ENCODE results near the gene COG5.
A peak's percentile ranks its signal among the peaks of the same experiment; 100 is the strongest.

Gene COG5

DNA sequence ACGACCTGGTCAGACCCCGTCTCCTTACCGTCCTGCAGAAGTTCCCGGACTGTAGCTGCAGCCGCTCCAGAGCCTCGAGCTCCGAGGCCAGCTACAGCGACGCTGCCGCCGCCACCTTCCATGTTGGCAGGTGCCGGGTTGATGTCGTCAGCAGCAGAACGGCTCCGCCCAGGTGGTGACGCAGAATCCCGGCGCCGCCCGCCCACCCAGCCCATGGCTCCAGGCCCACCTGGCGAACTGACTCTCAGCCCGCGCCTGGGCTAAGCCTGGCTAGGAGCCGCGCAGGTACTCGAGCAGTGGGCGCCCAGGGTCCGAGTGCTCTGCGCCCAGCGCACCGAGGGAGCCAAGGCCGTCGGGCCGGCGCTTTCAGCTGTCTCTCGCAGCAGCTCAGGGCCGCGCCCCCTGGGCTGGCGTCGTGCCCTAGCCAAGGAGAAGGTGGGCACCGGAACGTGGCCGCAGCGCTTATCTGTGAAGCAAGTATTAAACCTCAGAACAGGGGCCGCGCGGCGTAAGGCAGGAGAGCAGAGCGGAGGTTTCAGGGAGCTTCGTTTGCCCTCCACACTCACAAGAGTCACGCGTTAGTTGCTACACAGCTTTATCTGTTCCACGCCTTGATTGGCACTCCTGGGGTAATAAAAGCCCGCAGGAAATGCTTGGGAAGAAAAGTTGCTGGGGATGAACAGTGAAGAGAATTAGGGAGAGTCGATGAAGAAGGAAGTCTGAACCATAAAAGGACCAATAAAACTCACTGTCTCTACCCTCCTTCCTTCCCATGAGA, at the start of gene COG5, which contains the start of gene DUS4L:
TSS of gene COG5 (minus strand) at position 146 of the 778 bp plus-strand sequence. CDS start at position 122, 24 bp downstream.
TSS of gene DUS4L (plus strand) at position 197 of the 778 bp plus-strand sequence. CDS start 3,100 bp downstream, outside the sequence.
- in situ Hi-C loops (cut with MboI; ENCODE audit: low pct_unique_long_range_greater_than_20kb, low sequenced_read_pairs), result no loop called here

DNA sequence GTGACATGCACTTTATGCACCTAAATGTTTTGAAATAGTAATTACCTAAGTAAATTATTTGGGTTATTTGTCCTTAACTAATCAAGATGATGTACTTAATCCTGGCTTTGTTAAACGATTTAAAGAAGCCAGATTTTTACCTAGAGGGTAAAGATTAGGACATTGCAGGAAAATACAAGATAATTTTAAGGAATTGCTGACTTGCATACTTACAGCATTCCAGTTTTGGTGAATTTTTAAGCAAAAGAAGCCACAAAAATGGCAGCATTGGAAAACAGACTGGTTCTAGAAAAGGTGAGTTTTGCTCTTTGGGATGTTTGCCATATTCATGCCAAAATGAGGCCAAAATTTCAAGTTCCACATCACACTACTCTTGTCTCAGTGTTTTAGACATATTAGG, 49.7 kb upstream of the COG5 start:
- no peak for DNase-seq
- in situ Hi-C loops (cut with MboI; ENCODE audit: low pct_unique_long_range_greater_than_20kb, low sequenced_read_pairs), result no loop called here

More for the DNA sequence above, at the start of gene COG5, which contains the start of gene DUS4L:
- DNase-seq, result peak; percentile 88

- DNase-seq, result no peak
- in situ Hi-C loops (cut with MboI; ENCODE audit: low pct_unique_long_range_greater_than_20kb, low sequenced_read_pairs), result no loop called here
Observed at GRCh38 chr7:107610323-107610722, 46.6 kb upstream of the COG5 start.

DNA sequence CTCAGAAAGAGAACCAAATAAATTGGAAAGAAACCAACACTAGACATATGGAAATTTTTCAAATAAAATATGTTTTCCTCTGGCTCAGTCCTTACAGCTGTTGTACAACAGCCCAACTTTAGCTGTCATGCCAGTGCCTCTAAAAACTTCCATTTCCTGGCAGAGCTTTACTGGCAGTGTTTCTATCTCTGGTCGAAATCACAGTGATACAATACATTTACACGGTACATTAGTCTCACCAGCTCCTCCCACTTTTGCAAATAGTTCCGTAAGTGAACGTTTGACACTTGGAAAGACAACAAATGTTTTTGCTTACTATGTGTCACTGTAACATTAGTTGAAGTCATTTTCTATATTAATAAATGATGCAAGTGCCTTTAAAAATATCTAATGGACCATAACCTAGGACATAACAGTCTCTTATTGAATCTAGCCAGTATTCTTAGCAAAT, 46.1 kb upstream of the COG5 start:
- in situ Hi-C loops (cut with MboI; ENCODE audit: low pct_unique_long_range_greater_than_20kb, low sequenced_read_pairs), result no loop called here
- DNase-seq, result no peak

- no peak for DNase-seq
- in situ Hi-C loops (cut with MboI; ENCODE audit: low pct_unique_long_range_greater_than_20kb, low sequenced_read_pairs), result no loop called here
Observed at GRCh38 chr7:107606303-107606702, 42.6 kb upstream of the COG5 start.

DNA sequence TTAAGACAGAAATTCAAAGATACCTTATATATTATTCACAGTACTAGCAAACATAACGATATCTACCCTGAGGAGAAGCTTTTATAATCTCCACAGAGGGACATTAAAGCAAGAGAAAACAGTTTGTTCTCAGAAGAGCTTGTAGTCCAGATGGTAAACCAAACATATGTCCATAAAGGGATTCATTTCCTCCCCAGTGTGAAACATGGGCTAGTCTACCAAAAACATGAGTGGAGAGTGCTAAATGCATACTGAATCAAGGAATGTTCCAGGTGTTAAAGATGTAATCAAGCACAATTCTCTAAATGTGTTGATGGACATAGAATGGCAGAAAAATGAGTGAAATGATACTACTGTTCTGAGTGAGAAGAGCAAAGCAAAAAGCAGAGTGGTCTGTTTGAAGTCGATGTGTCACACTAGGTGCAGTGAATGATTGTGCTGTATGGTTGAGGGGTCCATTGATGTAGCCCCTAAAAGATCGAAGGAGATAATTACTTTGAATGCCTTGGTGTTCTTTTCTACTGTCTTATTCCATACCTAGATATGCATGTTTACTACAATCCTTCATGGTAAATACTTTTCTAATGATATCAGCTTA, 41.6 kb upstream of the COG5 start:
- in situ Hi-C loops (cut with MboI; ENCODE audit: low pct_unique_long_range_greater_than_20kb, low sequenced_read_pairs), result no loop called here
- DNase-seq, result no peak

- no peak for DNase-seq
- in situ Hi-C loops (cut with MboI; ENCODE audit: low pct_unique_long_range_greater_than_20kb, low sequenced_read_pairs), result no loop called here
Observed at GRCh38 chr7:107600816-107601215, 37.1 kb upstream of the COG5 start.

- in situ Hi-C loops (cut with MboI; ENCODE audit: low pct_unique_long_range_greater_than_20kb, low sequenced_read_pairs), result no loop called here
- no peak for DNase-seq
Observed at GRCh38 chr7:107599262-107599661, 35.5 kb upstream of the COG5 start.

DNA sequence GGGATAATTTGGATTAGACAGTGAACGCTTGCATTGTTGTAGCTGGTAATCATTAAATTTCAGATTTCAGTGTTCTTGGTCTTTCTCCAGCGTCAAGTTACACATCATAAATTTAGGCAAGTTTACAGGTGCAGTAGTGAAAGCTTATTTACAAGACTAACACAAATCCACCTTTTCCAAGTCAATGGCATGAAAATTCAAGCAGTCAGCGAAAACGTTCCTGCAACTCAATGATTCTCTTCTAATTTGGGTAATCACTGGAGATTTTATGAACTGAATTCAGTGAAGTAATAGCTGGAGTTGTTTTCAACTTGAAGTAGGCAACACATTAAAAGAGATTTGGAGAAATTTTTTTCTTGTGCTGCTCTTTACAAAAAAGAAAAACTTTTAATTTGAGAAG, 34.2 kb upstream of the COG5 start:
- no peak for DNase-seq
- in situ Hi-C loops (cut with MboI; ENCODE audit: low pct_unique_long_range_greater_than_20kb, low sequenced_read_pairs), result no loop called here

- in situ Hi-C loops (cut with MboI; ENCODE audit: low pct_unique_long_range_greater_than_20kb, low sequenced_read_pairs), result no loop called here
- no peak for DNase-seq
Observed at GRCh38 chr7:107597582-107597916, 33.8 kb upstream of the COG5 start.

GRCh38 chr7:107596881-107597581, 33.3 kb upstream of the COG5 start:
- in situ Hi-C loops (cut with MboI; ENCODE audit: low pct_unique_long_range_greater_than_20kb, low sequenced_read_pairs), result no loop called here
- no peak for DNase-seq

DNA sequence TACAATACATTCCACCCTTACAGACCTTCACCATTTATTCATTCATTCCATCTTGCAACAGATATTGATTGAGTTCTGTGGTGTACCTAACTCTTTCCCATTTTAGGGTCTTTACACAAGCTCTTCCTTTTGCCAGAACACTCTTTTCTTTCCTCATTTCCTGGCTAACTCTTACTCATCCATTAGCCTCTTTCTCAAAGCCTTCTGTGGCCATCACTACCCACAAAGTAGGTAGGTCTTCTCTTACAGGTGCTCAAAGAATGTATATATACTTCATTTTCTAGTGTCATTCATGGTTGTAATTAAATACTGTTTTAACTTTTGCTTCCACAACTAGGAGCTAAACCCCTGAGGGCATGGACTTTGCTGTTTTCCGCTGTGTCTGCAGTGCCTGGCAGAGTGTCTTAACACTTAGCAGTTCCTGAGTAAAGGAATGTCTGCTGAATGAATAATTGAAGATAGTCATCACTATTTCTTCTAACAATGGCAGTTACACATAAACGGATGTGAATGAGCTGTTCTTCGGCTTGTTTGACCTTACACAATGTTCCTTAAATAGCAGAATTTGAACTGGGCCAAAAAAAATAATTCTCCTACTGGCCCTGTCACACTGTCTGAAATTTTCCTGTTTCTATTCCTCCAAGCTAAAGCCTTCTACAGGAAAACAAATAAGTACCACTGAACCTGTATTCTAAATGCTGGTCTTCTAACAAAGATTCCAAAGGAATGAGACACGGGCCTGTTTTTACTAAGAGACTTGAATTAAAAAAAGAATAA, 31.4 kb upstream of the COG5 start:
- DNase-seq, result no peak

DNA sequence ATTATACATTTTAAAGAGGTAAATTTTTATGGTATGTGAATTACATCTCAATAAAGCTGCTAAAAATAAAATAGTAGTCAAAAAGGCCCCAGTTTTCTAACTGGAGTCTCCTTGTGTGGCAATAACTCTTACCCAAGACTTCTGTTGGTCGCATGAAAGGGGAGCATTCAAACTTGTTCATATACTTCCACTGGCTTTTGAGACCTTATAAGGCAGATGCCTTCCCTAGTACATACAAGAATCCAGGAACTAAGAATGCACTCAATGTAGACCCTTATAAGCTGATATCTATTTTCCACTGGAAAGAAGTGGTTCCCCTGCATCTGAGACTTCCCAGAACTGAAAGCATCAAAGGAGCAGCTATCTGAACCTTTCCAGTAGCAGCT, 29.3 kb upstream of the COG5 start:
- in situ Hi-C loops (cut with MboI; ENCODE audit: low pct_unique_long_range_greater_than_20kb, low sequenced_read_pairs), result no loop called here
- DNase-seq, result no peak

More for the DNA sequence above, 31.4 kb upstream of the COG5 start:
- in situ Hi-C loops (cut with MboI; ENCODE audit: low pct_unique_long_range_greater_than_20kb, low sequenced_read_pairs), result no loop called here

DNA sequence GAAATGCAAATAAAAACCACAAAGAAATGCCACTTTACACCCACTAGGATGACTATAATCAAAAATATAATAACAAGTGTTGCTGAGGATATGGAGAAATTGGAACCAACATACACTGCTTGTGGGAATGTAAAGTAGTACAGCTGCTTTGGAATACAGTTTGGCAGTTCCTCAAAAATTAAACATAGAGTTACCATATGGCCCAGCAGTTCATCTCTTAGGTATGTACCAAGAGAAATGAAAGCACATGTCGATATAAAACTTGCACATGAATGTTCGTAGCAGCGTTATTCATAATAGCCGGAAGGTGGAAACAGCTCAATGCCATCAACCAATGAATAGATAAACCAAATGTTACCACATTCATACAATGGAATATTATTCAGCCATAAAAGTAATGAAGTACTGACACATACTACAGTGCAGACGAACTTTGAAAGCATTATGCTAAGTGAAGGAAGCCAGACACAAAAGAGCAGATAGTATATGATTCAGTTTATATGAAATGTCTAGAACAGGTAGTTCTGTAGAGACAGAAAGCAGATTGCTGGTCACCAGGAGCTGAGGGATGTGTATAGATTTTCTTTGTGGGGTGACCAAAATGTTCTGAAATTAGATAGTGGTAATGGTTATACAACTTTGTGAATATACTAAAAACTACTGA, 28.8 kb upstream of the COG5 start:
- DNase-seq, result no peak
- in situ Hi-C loops (cut with MboI; ENCODE audit: low pct_unique_long_range_greater_than_20kb, low sequenced_read_pairs), result no loop called here

- in situ Hi-C loops (cut with MboI; ENCODE audit: low pct_unique_long_range_greater_than_20kb, low sequenced_read_pairs), result no loop called here
Observed at GRCh38 chr7:107591421-107591820, 27.7 kb upstream of the COG5 start.

DNA sequence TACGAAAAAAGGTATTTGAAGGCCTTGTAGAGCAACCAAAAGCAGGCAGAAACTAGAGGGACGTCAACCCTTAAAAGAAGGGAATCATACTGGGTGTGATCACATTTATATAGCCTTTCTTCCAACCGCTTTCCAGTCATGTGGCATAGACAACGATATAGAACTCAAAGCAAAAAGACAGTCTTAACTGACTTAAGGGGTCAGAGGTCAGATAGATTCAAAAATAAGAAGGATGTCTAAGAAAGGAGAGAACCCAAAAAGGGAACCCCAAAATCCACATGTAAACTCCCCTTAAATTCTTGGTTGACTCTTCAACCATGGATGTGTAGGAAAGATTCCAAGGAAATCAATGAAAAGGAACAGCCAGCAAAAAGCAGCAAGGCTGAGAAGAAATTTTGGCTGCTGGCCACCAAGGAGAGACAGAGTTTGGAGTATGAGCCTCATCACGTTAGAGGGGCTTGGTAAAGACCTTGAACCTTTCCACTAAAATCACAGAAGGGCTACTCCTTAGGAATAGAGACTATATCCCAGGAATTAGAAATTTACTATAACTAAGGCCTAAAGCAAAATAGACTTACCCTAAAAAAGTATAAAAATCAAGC, 24.9 kb upstream of the COG5 start:
- in situ Hi-C loops (cut with MboI; ENCODE audit: low pct_unique_long_range_greater_than_20kb, low sequenced_read_pairs), result no loop called here
- no peak for DNase-seq

More at GRCh38 chr7:107591421-107591820, 27.7 kb upstream of the COG5 start:
- no peak for DNase-seq

DNA sequence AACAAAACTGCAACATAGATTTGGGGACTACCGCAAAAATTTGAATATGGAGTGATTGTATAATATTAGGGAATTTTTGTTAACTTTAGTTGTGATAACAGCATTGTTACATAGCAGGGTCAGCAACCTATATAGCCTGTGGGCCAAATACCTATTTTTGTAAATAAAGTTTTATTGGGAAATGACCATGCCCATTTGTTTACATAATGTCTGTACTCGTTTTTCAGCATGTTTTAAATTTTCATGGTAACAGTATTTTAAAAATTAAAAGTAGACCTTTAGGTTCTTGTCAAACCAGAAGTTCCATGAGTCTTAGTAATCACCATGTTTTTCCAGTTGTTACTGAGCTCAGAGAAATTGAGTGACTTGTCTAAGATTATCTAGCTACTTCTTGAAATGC, 21.0 kb upstream of the COG5 start:
- no peak for DNase-seq
- in situ Hi-C loops (cut with MboI; ENCODE audit: low pct_unique_long_range_greater_than_20kb, low sequenced_read_pairs), result no loop called here

- in situ Hi-C loops (cut with MboI; ENCODE audit: low pct_unique_long_range_greater_than_20kb, low sequenced_read_pairs), result no loop called here
- DNase-seq, result no peak
Observed at GRCh38 chr7:107582875-107583274, 19.2 kb upstream of the COG5 start.

Measured in KBM-7 (cell line).